ENCODE results near the gene IGFBP5.

- TF ChIP-seq, protein P1, sequence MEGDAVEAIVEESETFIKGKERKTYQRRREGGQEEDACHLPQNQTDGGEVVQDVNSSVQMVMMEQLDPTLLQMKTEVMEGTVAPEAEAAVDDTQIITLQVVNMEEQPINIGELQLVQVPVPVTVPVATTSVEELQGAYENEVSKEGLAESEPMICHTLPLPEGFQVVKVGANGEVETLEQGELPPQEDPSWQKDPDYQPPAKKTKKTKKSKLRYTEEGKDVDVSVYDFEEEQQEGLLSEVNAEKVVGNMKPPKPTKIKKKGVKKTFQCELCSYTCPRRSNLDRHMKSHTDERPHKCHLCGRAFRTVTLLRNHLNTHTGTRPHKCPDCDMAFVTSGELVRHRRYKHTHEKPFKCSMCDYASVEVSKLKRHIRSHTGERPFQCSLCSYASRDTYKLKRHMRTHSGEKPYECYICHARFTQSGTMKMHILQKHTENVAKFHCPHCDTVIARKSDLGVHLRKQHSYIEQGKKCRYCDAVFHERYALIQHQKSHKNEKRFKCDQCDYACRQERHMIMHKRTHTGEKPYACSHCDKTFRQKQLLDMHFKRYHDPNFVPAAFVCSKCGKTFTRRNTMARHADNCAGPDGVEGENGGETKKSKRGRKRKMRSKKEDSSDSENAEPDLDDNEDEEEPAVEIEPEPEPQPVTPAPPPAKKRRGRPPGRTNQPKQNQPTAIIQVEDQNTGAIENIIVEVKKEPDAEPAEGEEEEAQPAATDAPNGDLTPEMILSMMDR (IDR thresholded peaks at IDR 0.05; ENCODE audit: insufficient read depth, low read length), result no peak
- TF ChIP-seq POLR2AphosphoS5 (IDR thresholded peaks at IDR 0.05; ENCODE audit: low read depth), result no peak
- no peak for TF ChIP-seq GABPA (IDR thresholded peaks at IDR 0.05; ENCODE audit: low read depth)
- TF ChIP-seq REST (IDR thresholded peaks at IDR 0.05; ENCODE audit: insufficient replicate concordance, low read depth), result no peak
- no peak for TF ChIP-seq SPI1 (IDR thresholded peaks at IDR 0.05; ENCODE audit: borderline replicate concordance, low read depth)
These were observed 49.8 kb downstream of the IGFBP5 start for GRCh38 chr2:216645636-216645950.
